ENCODE results near the gene PIK3IP1. TPM values are rescaled to one million over a fixed set of nuclear protein-coding genes. Genes with fewer than 3 reads are reported as not detected.

PIK3IP1 gene
- total and polyA plus RNA-seq, 2 donors from 2014 or later: 21.4 to 42.7 TPM

DNA sequence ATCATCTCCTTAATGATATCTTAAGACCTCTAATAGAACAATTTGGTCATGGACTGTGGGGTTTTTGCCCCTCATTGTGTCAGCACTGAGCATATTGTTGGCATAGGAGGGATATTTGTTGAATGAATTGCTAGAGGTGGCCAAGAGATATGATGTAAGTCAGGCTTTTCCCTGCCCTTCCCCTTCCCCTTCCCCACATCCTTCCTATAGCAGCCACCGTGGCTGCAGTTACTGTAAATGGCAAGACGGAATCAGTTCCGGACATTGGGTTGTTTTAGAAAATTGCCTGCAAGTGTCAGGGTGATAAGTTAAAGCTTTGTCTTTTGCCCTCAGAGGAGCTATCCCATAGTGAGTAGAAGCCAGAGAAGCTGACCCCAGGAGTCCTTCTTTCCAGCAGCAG, 57.2 kb downstream of the PIK3IP1 start:
- Histone ChIP-seq H3K9me3 (ENCODE audit: control insufficient read depth in 2 of 3, insufficient read depth in 1 of 3, low read length in 3 of 3) (no peaks in the 10 kb centered on the region), H3K27me3 (ENCODE audit: control insufficient read depth, insufficient read depth, low read length) (no peaks in the 10 kb centered on the region), H3K4me3 (ENCODE audit: low read length in 3 of 3) (no peak overlapping the region), H3K9ac (ENCODE audit: low read length in 3 of 3) (no peak overlapping the region), H3K4me1 (ENCODE audit: control insufficient read depth in 2 of 3, insufficient read depth in 2 of 3, low read depth in 1 of 3, low read length in 3 of 3) (peaks cover 0 to 10% (median 8%) of the 10 kb centered on the region in 3 donors), H3K36me3 (ENCODE audit: control insufficient read depth in 2 of 3, insufficient read depth in 3 of 3, low read length in 3 of 3) (no peaks in the 10 kb centered on the region), H3K27ac (ENCODE audit: low read depth in 2 of 2, low read length in 2 of 2) (no peak overlapping the region)
- intact Hi-C loops (cut with DNase I): no loop called here
- FAIRE-seq (no peak), DNase-seq (no peak)
- TF ChIP-seq, protein P1, sequence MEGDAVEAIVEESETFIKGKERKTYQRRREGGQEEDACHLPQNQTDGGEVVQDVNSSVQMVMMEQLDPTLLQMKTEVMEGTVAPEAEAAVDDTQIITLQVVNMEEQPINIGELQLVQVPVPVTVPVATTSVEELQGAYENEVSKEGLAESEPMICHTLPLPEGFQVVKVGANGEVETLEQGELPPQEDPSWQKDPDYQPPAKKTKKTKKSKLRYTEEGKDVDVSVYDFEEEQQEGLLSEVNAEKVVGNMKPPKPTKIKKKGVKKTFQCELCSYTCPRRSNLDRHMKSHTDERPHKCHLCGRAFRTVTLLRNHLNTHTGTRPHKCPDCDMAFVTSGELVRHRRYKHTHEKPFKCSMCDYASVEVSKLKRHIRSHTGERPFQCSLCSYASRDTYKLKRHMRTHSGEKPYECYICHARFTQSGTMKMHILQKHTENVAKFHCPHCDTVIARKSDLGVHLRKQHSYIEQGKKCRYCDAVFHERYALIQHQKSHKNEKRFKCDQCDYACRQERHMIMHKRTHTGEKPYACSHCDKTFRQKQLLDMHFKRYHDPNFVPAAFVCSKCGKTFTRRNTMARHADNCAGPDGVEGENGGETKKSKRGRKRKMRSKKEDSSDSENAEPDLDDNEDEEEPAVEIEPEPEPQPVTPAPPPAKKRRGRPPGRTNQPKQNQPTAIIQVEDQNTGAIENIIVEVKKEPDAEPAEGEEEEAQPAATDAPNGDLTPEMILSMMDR (IDR thresholded peaks at IDR 0.05; ENCODE audit: borderline replicate concordance, extremely low read depth, insufficient read depth): no peak

DNA sequence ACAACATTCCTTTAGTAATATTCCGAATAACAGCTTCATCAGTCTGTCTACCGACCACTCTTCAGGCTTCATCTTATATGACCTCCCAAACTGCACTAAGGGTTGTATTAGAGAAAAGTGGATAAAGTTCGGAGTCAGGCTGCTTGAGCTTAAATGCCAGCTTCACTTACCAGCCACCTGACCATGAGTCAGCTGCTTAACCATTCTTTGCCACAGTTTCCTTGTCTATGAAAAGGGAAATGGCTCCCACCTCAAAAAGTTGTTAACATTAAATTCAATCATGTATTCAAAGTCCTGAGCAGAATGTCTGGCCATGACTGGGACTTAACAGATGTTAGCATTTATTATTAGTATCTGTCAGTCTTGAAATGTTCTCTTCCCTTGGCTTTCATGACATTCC, 59.3 kb downstream of the PIK3IP1 start:
- FAIRE-seq (no peak), DNase-seq (no peak)
- TF ChIP-seq, protein P1 (IDR thresholded peaks at IDR 0.05; ENCODE audit: borderline replicate concordance, extremely low read depth, insufficient read depth): no peak
- H3K4me3 ChIP-seq (ENCODE audit: low read length in 3 of 3): no peak overlapping the region
- no peaks in the 10 kb centered on the region for H3K36me3 ChIP-seq (ENCODE audit: control insufficient read depth in 2 of 3, insufficient read depth in 3 of 3, low read length in 3 of 3)
- peak overlapping the region in 1 of 2 donors; percentile 5 for H3K27ac ChIP-seq (ENCODE audit: low read depth in 2 of 2, low read length in 2 of 2)
- no peaks in the 10 kb centered on the region for H3K9me3 ChIP-seq (ENCODE audit: control insufficient read depth in 2 of 3, insufficient read depth in 1 of 3, low read length in 3 of 3)
- H3K27me3 ChIP-seq (ENCODE audit: control insufficient read depth, insufficient read depth, low read length): no peaks in the 10 kb centered on the region
- intact Hi-C loops (cut with DNase I): no loop called here
- H3K9ac ChIP-seq (ENCODE audit: low read length in 3 of 3): peak overlapping the region in 1 of 3 donors; percentile 14
- peaks cover 0 to 20% (median 14%) of the 10 kb centered on the region in 3 donors for H3K4me1 ChIP-seq (ENCODE audit: control insufficient read depth in 2 of 3, insufficient read depth in 2 of 3, low read depth in 1 of 3, low read length in 3 of 3)

Other genes with a start within 250 kb of the PIK3IP1 start
- 67.7 TPM for gene SMTN, start 211.2 kb downstream of the PIK3IP1 start, total RNA-seq
- 64.4 TPM for gene SMTN, start 211.2 kb downstream of the PIK3IP1 start, polyA plus RNA-seq (ENCODE audit: insufficient read depth, low read depth, low replicate concordance)
- 154 TPM for gene SELENOM, start 184.9 kb downstream of the PIK3IP1 start, total RNA-seq
- gene SELENOM, start 184.9 kb downstream of the PIK3IP1 start, polyA plus RNA-seq (ENCODE audit: insufficient read depth, low read depth, low replicate concordance): 291 TPM
- gene INPP5J, start 169.5 kb downstream of the PIK3IP1 start, total RNA-seq: 6.2 TPM
- gene INPP5J, start 169.5 kb downstream of the PIK3IP1 start, polyA plus RNA-seq (ENCODE audit: insufficient read depth, low read depth, low replicate concordance): 44.7 TPM
- gene PLA2G3, start 152.0 kb downstream of the PIK3IP1 start, total RNA-seq: not detected
- 1.2 TPM for gene PLA2G3, start 152.0 kb downstream of the PIK3IP1 start, polyA plus RNA-seq (ENCODE audit: insufficient read depth, low read depth, low replicate concordance)
- 36.7 TPM for gene RNF185, start 132.3 kb downstream of the PIK3IP1 start, total RNA-seq
- gene RNF185, start 132.3 kb downstream of the PIK3IP1 start, polyA plus RNA-seq (ENCODE audit: insufficient read depth, low read depth, low replicate concordance): 50.8 TPM
- gene LIMK2, start 80.2 kb downstream of the PIK3IP1 start, total RNA-seq: 48.2 TPM
- 20.3 TPM for gene LIMK2, start 80.2 kb downstream of the PIK3IP1 start, polyA plus RNA-seq (ENCODE audit: insufficient read depth, low read depth, low replicate concordance)
- 40.9 TPM for gene PATZ1, start 53.9 kb upstream of the PIK3IP1 start, total RNA-seq
- gene PATZ1, start 53.9 kb upstream of the PIK3IP1 start, polyA plus RNA-seq (ENCODE audit: insufficient read depth, low read depth, low replicate concordance): 33.3 TPM
- gene DRG1, start 107.1 kb upstream of the PIK3IP1 start, total RNA-seq: 46.5 TPM
- gene DRG1, start 107.1 kb upstream of the PIK3IP1 start, polyA plus RNA-seq (ENCODE audit: insufficient read depth, low read depth, low replicate concordance): 93.3 TPM
- gene EIF4ENIF1, start 197.4 kb upstream of the PIK3IP1 start, total RNA-seq: 39.1 TPM
- 13.8 TPM for gene EIF4ENIF1, start 197.4 kb upstream of the PIK3IP1 start, polyA plus RNA-seq (ENCODE audit: insufficient read depth, low read depth, low replicate concordance)
- gene SFI1, start 204.0 kb upstream of the PIK3IP1 start, total RNA-seq: 48.2 TPM
- 11.4 TPM for gene SFI1, start 204.0 kb upstream of the PIK3IP1 start, polyA plus RNA-seq (ENCODE audit: insufficient read depth, low read depth, low replicate concordance)